OCI-LY3 (cell line): ENCODE data around the gene LRRC74B.

Source experiments
- EZH2phosphoT487 ChIP-seq: fragments of 200-600 bp; shearing (Covaris generic); IDR thresholded peaks from 2 replicates; pipeline ENCODE4 v1.6.1; 2018; ENCODE audit warnings: antibody characterized with exemption, mixed run types, low read depth
- TF ChIP-seq, protein P1 (sequence below): fragments of 200-600, 300-600 bp; sonication (generic); IDR thresholded peaks from 2 replicates; pipeline ENCODE4 v1.5.1; 2014; ENCODE audit warnings: antibody characterized with exemption, low read length, low read depth

DNA sequence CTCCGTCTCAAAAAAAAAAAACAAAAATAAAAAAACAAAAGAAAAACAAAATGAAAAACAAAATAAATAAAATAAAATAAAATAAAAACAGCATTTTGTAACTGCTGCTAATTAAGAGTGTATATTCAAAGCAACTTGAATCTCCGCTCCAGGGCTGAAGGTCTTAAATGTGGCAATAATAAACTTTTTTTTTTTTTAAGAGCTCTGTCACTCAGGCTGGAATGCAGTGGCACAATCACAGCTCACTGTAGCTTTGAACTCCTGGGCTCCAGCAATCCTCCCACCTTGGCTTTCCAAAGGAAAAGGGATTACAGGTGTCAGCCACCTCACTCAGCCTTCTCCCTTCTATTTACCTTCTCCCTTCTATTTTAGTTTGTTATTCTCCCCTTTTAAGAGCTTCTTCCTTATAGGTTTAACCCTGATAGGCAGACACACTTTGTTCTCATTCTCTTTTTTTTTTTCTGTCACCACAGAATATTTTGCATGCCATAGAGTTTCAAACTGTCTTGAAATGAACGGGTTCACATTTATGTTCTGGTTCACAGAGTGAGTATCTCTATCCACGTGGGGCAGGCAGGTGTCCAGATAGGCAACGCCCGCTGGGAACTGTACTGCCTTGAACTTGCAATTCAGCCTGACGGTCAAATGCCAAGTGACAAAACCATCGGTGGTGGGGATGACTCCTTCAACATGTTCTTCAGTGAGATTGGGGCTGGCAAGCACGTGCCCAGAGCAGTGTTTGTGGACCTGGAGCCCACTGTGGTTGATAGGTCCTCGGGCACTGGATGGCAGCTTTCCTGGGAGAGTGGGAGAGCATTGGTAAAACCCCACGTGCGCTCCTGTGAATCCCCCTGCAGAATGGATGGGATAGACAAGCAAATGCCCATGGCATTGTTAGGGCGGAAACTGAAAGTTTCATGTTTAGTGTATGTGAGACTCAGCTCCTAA is 19.4 kb downstream of the LRRC74B start:
- TF ChIP-seq, protein P1, sequence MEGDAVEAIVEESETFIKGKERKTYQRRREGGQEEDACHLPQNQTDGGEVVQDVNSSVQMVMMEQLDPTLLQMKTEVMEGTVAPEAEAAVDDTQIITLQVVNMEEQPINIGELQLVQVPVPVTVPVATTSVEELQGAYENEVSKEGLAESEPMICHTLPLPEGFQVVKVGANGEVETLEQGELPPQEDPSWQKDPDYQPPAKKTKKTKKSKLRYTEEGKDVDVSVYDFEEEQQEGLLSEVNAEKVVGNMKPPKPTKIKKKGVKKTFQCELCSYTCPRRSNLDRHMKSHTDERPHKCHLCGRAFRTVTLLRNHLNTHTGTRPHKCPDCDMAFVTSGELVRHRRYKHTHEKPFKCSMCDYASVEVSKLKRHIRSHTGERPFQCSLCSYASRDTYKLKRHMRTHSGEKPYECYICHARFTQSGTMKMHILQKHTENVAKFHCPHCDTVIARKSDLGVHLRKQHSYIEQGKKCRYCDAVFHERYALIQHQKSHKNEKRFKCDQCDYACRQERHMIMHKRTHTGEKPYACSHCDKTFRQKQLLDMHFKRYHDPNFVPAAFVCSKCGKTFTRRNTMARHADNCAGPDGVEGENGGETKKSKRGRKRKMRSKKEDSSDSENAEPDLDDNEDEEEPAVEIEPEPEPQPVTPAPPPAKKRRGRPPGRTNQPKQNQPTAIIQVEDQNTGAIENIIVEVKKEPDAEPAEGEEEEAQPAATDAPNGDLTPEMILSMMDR: no peak
- no peak for TF ChIP-seq EZH2phosphoT487
